ENCODE data around the gene LMX1B.
"Not testable (repeated sequence)": the region's sequence is repeated elsewhere in the genome, so short reads cannot be mapped to it uniquely, and the experiment has no call there.

Gene LMX1B

GRCh38 chr9:126636983-126637798, 23.5 kb downstream of the LMX1B start:
- no peak for DNase-seq

- no peak for DNase-seq
Measured at GRCh38 chr9:126638571-126639132, 24.9 kb downstream of the LMX1B start.

GRCh38 chr9:126639318-126640000, 25.7 kb downstream of the LMX1B start:
- no peak for DNase-seq

- no peak for DNase-seq
Measured at GRCh38 chr9:126641118-126641851, 27.6 kb downstream of the LMX1B start.

- DNase-seq: no peak
Measured at GRCh38 chr9:126642010-126642744, 28.4 kb downstream of the LMX1B start.

- no peak for DNase-seq
Measured at GRCh38 chr9:126642839-126643238, 29.1 kb downstream of the LMX1B start.

GRCh38 chr9:126643945-126644527, 30.3 kb downstream of the LMX1B start:
- no peak for DNase-seq

- no peak for DNase-seq
Measured at GRCh38 chr9:126646162-126646561, 32.4 kb downstream of the LMX1B start.

GRCh38 chr9:126647585-126648411, 34.1 kb downstream of the LMX1B start:
- DNase-seq: no peak

GRCh38 chr9:126649477-126649876, 35.7 kb downstream of the LMX1B start:
- no peak for DNase-seq

- no peak for DNase-seq
Measured at GRCh38 chr9:126650404-126651341, 36.9 kb downstream of the LMX1B start.

GRCh38 chr9:126652140-126652582, 38.4 kb downstream of the LMX1B start:
- no peak for DNase-seq

GRCh38 chr9:126654124-126654523, 40.4 kb downstream of the LMX1B start:
- DNase-seq: no peak

- DNase-seq: not testable (repeated sequence)
Measured at GRCh38 chr9:126656214-126656613, 42.5 kb downstream of the LMX1B start.

- DNase-seq: no peak
Measured at GRCh38 chr9:126658201-126658825, 44.6 kb downstream of the LMX1B start.

- no peak for DNase-seq
Measured at GRCh38 chr9:126658956-126659555, 45.3 kb downstream of the LMX1B start.

GRCh38 chr9:126661122-126661520, 47.4 kb downstream of the LMX1B start:
- no peak for DNase-seq

GRCh38 chr9:126661521-126662251, 48.0 kb downstream of the LMX1B start:
- no peak for DNase-seq
